HepG2 (cell line): ENCODE measurements around the gene TRMU. TPM values are rescaled to one million over a fixed set of nuclear protein-coding genes. Genes with fewer than 3 reads are reported as not detected.

Source experiments
- ARNT2 ChIP-seq: sonication (generic); formaldehyde crosslinking; IDR thresholded peaks from 2 replicates; pipeline ENCODE4 v1.8.0; 2022; ENCODE audit warnings: mild to moderate bottlenecking, low read depth, missing genetic modification reagents, moderate library complexity
- CEBPG ChIP-seq: IDR thresholded peaks from 2 replicates; pipeline ENCODE4 v1.6.1; 2016
- DPF2 ChIP-seq: sonication (generic); formaldehyde crosslinking; IDR thresholded peaks from 2 replicates; pipeline ENCODE4 v1.4.0; 2020; ENCODE audit warnings: mild to moderate bottlenecking, low read depth, missing genetic modification reagents, borderline replicate concordance
- ELF3 ChIP-seq: IDR thresholded peaks from 2 replicates; pipeline ENCODE4 v1.6.1; 2016; ENCODE audit warnings: missing genetic modification reagents, missing compliant biosample characterization
- GPBP1L1 ChIP-seq: sonication (generic); formaldehyde crosslinking; IDR thresholded peaks from 2 replicates; pipeline ENCODE4 v1.5.0; 2020; ENCODE audit warnings: mild to moderate bottlenecking, missing genetic modification reagents
- MEIS2 ChIP-seq: sonication (generic); formaldehyde crosslinking; IDR thresholded peaks from 2 replicates; pipeline ENCODE4 v1.9.0; 2021; ENCODE audit warnings: mild to moderate bottlenecking, missing genetic modification reagents
- MIER2 ChIP-seq: IDR thresholded peaks from 2 replicates; pipeline ENCODE4 v1.6.1; 2016; ENCODE audit warnings: missing biosample characterization, missing genetic modification reagents
- PRDM15 ChIP-seq: sonication (generic); formaldehyde crosslinking; IDR thresholded peaks from 2 replicates; pipeline ENCODE4 v1.4.0; 2020; ENCODE audit warnings: missing genetic modification reagents
- TOE1 ChIP-seq: sonication (generic); formaldehyde crosslinking; IDR thresholded peaks from 2 replicates; pipeline ENCODE4 v1.4.0; 2020; ENCODE audit warnings: mild to moderate bottlenecking, missing genetic modification reagents
- U2AF1 ChIP-seq: fragments of 200-400 bp; formaldehyde crosslinking; optimal IDR thresholded peaks from 2 replicates; pipeline ENCODE3; 2017; ENCODE audit warnings: mild to moderate bottlenecking, low read depth, low read length
- XRCC5 ChIP-seq: fragments of 200-400 bp; formaldehyde crosslinking; optimal IDR thresholded peaks from 2 replicates; pipeline ENCODE3; 2017; ENCODE audit warnings: mild to moderate bottlenecking, low read length
- ZBTB1 ChIP-seq: sonication (generic); formaldehyde crosslinking; IDR thresholded peaks from 2 replicates; pipeline ENCODE4 v1.4.0; 2020; ENCODE audit warnings: missing genetic modification reagents, borderline replicate concordance
- ZFP37 ChIP-seq: sonication (generic); formaldehyde crosslinking; IDR thresholded peaks from 2 replicates; pipeline ENCODE4 v1.4.0; 2020; ENCODE audit warnings: missing genetic modification reagents, borderline replicate concordance
- polyA plus RNA-seq, 8 experiments: library from polyadenylated mRNA; depleted of rRNA in 3 of 8; stranded (reverse) in 7 of 8; unstranded in 1 of 8; fragments of >200 nt; fragmentation: Illumina TruSeq in 4 of 8; extraction: Trizol in 4 of 8; gene quantifications; 2 replicates each; pipeline versions ENCODE4 v1.2.1 to v1.2.3, GENCODE V29; 2011 to 2016; ENCODE audit warnings: low read depth in 4 of 8, missing spikeins in 1 of 8, mixed read lengths in 1 of 8; ENCODE audit not compliant: insufficient read depth in 1 of 8
- total RNA-seq, 5 experiments: library from RNA; depleted of rRNA; stranded (reverse); fragments of >200 nt; fragmentation: Illumina TruSeq; extraction: Trizol; gene quantifications; 2 replicates each; pipeline ENCODE4 v1.2.3, GENCODE V29; 2016; ENCODE audit warnings: low read depth in 1 of 5
- TF ChIP-seq, protein P1 (sequence below): sonication (generic); formaldehyde crosslinking; IDR thresholded peaks from 2 replicates; pipeline ENCODE4 v1.5.0; 2020; ENCODE audit warnings: mild to moderate bottlenecking, missing genetic modification reagents, moderate library complexity
- TF ChIP-seq, protein P2 (sequence below): sonication (generic); formaldehyde crosslinking; IDR thresholded peaks from 2 replicates; pipeline ENCODE4 v1.5.1; 2020; ENCODE audit warnings: mild to moderate bottlenecking, missing genetic modification reagents, borderline replicate concordance
- TF ChIP-seq, protein P3 (sequence below): sonication (generic); formaldehyde crosslinking; IDR thresholded peaks from 2 replicates; pipeline ENCODE4 v1.4.0; 2020; ENCODE audit warnings: missing genetic modification reagents, borderline replicate concordance

TRMU gene
- total and polyA plus RNA-seq, 2 of the 13 experiments (the other 11 are each of a cell fraction or from before 2014, with no cell fraction given): 31.0 to 50.2 TPM

DNA sequence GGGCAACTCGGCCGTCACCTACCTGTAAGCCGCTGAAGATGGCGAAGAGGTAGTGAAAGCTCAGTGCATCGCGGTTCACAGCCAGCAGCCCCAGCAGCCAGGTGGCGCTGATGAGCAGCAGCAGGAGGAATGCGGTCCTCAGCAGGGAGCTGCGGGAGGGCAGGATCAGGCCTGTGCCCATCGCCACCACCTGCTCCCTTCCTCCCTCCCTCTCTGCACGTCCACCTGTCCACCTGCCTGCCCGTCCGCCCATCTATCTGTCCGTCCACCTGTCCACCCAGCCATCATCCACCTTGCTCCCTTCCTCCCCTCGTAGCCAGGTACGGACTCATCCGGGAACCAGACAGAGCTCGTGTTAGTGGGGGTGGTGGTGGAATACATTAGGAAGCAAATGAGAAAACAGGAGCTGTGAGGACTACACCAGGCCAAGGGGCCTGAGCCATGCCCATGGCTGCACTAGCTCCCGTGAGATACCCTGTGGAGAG is 32.2 kb downstream of the TRMU start (continued):
- TF ChIP-seq, protein P1, sequence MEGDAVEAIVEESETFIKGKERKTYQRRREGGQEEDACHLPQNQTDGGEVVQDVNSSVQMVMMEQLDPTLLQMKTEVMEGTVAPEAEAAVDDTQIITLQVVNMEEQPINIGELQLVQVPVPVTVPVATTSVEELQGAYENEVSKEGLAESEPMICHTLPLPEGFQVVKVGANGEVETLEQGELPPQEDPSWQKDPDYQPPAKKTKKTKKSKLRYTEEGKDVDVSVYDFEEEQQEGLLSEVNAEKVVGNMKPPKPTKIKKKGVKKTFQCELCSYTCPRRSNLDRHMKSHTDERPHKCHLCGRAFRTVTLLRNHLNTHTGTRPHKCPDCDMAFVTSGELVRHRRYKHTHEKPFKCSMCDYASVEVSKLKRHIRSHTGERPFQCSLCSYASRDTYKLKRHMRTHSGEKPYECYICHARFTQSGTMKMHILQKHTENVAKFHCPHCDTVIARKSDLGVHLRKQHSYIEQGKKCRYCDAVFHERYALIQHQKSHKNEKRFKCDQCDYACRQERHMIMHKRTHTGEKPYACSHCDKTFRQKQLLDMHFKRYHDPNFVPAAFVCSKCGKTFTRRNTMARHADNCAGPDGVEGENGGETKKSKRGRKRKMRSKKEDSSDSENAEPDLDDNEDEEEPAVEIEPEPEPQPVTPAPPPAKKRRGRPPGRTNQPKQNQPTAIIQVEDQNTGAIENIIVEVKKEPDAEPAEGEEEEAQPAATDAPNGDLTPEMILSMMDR (CRISPR knock-in tag): peak; percentile 100
- TF ChIP-seq, protein P2, sequence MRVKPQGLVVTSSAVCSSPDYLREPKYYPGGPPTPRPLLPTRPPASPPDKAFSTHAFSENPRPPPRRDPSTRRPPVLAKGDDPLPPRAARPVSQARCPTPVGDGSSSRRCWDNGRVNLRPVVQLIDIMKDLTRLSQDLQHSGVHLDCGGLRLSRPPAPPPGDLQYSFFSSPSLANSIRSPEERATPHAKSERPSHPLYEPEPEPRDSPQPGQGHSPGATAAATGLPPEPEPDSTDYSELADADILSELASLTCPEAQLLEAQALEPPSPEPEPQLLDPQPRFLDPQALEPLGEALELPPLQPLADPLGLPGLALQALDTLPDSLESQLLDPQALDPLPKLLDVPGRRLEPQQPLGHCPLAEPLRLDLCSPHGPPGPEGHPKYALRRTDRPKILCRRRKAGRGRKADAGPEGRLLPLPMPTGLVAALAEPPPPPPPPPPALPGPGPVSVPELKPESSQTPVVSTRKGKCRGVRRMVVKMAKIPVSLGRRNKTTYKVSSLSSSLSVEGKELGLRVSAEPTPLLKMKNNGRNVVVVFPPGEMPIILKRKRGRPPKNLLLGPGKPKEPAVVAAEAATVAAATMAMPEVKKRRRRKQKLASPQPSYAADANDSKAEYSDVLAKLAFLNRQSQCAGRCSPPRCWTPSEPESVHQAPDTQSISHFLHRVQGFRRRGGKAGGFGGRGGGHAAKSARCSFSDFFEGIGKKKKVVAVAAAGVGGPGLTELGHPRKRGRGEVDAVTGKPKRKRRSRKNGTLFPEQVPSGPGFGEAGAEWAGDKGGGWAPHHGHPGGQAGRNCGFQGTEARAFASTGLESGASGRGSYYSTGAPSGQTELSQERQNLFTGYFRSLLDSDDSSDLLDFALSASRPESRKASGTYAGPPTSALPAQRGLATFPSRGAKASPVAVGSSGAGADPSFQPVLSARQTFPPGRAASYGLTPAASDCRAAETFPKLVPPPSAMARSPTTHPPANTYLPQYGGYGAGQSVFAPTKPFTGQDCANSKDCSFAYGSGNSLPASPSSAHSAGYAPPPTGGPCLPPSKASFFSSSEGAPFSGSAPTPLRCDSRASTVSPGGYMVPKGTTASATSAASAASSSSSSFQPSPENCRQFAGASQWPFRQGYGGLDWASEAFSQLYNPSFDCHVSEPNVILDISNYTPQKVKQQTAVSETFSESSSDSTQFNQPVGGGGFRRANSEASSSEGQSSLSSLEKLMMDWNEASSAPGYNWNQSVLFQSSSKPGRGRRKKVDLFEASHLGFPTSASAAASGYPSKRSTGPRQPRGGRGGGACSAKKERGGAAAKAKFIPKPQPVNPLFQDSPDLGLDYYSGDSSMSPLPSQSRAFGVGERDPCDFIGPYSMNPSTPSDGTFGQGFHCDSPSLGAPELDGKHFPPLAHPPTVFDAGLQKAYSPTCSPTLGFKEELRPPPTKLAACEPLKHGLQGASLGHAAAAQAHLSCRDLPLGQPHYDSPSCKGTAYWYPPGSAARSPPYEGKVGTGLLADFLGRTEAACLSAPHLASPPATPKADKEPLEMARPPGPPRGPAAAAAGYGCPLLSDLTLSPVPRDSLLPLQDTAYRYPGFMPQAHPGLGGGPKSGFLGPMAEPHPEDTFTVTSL (CRISPR knock-in tag): no peak
- TF ChIP-seq MIER2 (CRISPR knock-in tag) (no peak), U2AF1 (no peak), ELF3 (CRISPR knock-in tag) (no peak), CEBPG (CRISPR knock-in tag) (no peak), ZFP37 (no peak), TOE1 (CRISPR knock-in tag) (no peak), ZBTB1 (CRISPR knock-in tag) (no peak), PRDM15 (CRISPR knock-in tag) (no peak), XRCC5 (peak; percentile 66), DPF2 (no peak), GPBP1L1 (CRISPR knock-in tag) (no peak), ARNT2 (CRISPR knock-in tag) (no peak), MEIS2 (CRISPR knock-in tag) (no peak)
- TF ChIP-seq, protein P3, sequence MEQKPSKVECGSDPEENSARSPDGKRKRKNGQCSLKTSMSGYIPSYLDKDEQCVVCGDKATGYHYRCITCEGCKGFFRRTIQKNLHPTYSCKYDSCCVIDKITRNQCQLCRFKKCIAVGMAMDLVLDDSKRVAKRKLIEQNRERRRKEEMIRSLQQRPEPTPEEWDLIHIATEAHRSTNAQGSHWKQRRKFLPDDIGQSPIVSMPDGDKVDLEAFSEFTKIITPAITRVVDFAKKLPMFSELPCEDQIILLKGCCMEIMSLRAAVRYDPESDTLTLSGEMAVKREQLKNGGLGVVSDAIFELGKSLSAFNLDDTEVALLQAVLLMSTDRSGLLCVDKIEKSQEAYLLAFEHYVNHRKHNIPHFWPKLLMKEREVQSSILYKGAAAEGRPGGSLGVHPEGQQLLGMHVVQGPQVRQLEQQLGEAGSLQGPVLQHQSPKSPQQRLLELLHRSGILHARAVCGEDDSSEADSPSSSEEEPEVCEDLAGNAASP: no peak
